Endothelial cell of umbilical vein (primary cell): ENCODE measurements around the gene ARPP19. TPM values are rescaled to one million over a fixed set of nuclear protein-coding genes. Genes with fewer than 3 reads are reported as not detected.
A peak's percentile ranks its signal among the peaks of the same experiment; 100 is the strongest.

ENCODE experiments used
- BruUV-seq: library from RNA; stranded (reverse); fragments of 400-500 nt; replicated peaks from 2 replicates; lab custom pipeline; 2021; lab: Mats Ljungman, UMichigan
- CTCF ChIA-PET: fragments of 300-600, 350-600 bp; sonication (Branson Sonifier 250); formaldehyde crosslinking; loops from one replicate; lab custom pipeline; 2021; ENCODE audit warnings: antibody characterized with exemption, inconsistent platforms; lab: Charles Lee
- POLR2A ChIA-PET: fragments of 300-600, 350-600 bp; sonication (Branson Sonifier 250); formaldehyde crosslinking; loops from one replicate; lab custom pipeline; 2021; ENCODE audit warnings: antibody characterized with exemption, inconsistent platforms; lab: Charles Lee
- DNase-seq: peaks from one replicate; pipeline ENCODE4 v3.0.0-alpha.2; 2011; ENCODE audit warnings: low read depth, low spot score
- FAIRE-seq: peaks from 2 replicates; lab custom pipeline; 2011; peaks lifted over from hg19 to GRCh38; lab: Jason Lieb, UNC
- H2AFZ ChIP-seq: 2 replicates; pipeline ENCODE4 v1.6.0; 2012; ENCODE audit warnings: low read depth, low read length, control low read depth, inconsistent platforms
- H3K27ac ChIP-seq: 2 replicates; pipeline ENCODE4 v1.5.1; 2011; ENCODE audit warnings: low read depth, mild to moderate bottlenecking, control low read depth, low read length, moderate library complexity; ENCODE audit not compliant: insufficient read depth
- H3K27me3 ChIP-seq, 2 experiments: 2 replicates each; pipeline versions ENCODE4 v1.6.0 to v1.6.1; 2011; ENCODE audit warnings: low read length in 2 of 2, mixed read lengths in 1 of 2; ENCODE audit not compliant: control insufficient read depth in 2 of 2, insufficient read depth in 2 of 2
- H3K36me3 ChIP-seq, 2 experiments: 2 replicates in 1 of 2; 3 replicates in 1 of 2; pipeline ENCODE4 v1.5.1; 2011; ENCODE audit warnings: low read length in 2 of 2, mild to moderate bottlenecking in 1 of 2, moderate library complexity in 1 of 2; ENCODE audit not compliant: control insufficient read depth in 2 of 2, insufficient read depth in 2 of 2; ENCODE audit errors: extremely low read depth in 1 of 2
- H3K4me1 ChIP-seq: 3 replicates; pipeline ENCODE4 v1.5.1; 2011; ENCODE audit warnings: mild to moderate bottlenecking, low read length; ENCODE audit not compliant: control insufficient read depth, insufficient read depth; ENCODE audit errors: extremely low read depth
- H3K4me2 ChIP-seq: 2 replicates; pipeline ENCODE4 v1.6.1; 2011; ENCODE audit warnings: low read length, control low read depth, mixed read lengths; ENCODE audit not compliant: insufficient read depth
- H3K4me3 ChIP-seq, 3 experiments: fragments of 200-600 bp in 1 of 3; sonication (generic), shearing (Covaris generic) in 1 of 3; replicated peaks in 1 of 3; 2 replicates each; pipeline ENCODE4 v1.5.1; 2011 to 2016; ENCODE audit warnings: control low read depth in 3 of 3, low read length in 3 of 3, mild to moderate bottlenecking in 2 of 3, inconsistent platforms in 1 of 3, low read depth in 1 of 3, moderate library complexity in 1 of 3; ENCODE audit not compliant: insufficient read depth in 1 of 3
- H3K79me2 ChIP-seq: 2 replicates; pipeline ENCODE4 v1.6.0; 2012; ENCODE audit warnings: low read length, inconsistent platforms; ENCODE audit not compliant: control insufficient read depth, insufficient read depth
- H3K9ac ChIP-seq: replicated peaks from 2 replicates; pipeline ENCODE3; 2011; ENCODE audit warnings: low read length, control low read depth; ENCODE audit not compliant: insufficient read depth; ENCODE audit errors: extremely low read depth
- H3K9me1 ChIP-seq: replicated peaks from 3 replicates; pipeline ENCODE4 v1.6.0; 2011; ENCODE audit warnings: mild to moderate bottlenecking, low read length; ENCODE audit not compliant: control insufficient read depth, insufficient read depth; ENCODE audit errors: extremely low read depth
- H3K9me3 ChIP-seq: replicated peaks from 2 replicates; pipeline ENCODE4 v1.5.1; 2012; ENCODE audit warnings: low read length, inconsistent platforms; ENCODE audit not compliant: control insufficient read depth, insufficient read depth
- H4K20me1 ChIP-seq: replicated peaks from 2 replicates; pipeline ENCODE3; 2011; ENCODE audit warnings: mild to moderate bottlenecking, low read length; ENCODE audit not compliant: control insufficient read depth, insufficient read depth; ENCODE audit errors: extremely low read depth
- CTCF ChIP-seq, 2 donors: IDR thresholded peaks; 1 replicate in 1 of 2; 2 replicates in 1 of 2; pipeline ENCODE4 v1.5.1; 2011; ENCODE audit warnings: low read length in 2 of 2, mild to moderate bottlenecking in 2 of 2, moderate library complexity in 2 of 2, control low read depth in 1 of 2, inconsistent platforms in 1 of 2, low read depth in 1 of 2; ENCODE audit not compliant: insufficient read depth in 1 of 2; ENCODE audit errors: extremely low read depth in 1 of 2
- EZH2 ChIP-seq: IDR thresholded peaks from 2 replicates; pipeline ENCODE4 v1.6.1; 2012; ENCODE audit warnings: borderline replicate concordance, low read depth, mild to moderate bottlenecking, moderate library complexity, low read length, inconsistent platforms; ENCODE audit not compliant: severe bottlenecking
- FOS ChIP-seq: IDR thresholded peaks from 2 replicates; pipeline ENCODE4 v1.6.1; 2011; ENCODE audit warnings: mild to moderate bottlenecking, low read length, moderate library complexity, borderline replicate concordance; ENCODE audit not compliant: insufficient read depth
- GATA2 ChIP-seq: IDR thresholded peaks from 2 replicates; pipeline ENCODE4 v1.7.0; 2011; ENCODE audit warnings: low read depth, mild to moderate bottlenecking, moderate library complexity, mixed read lengths, low read length; ENCODE audit not compliant: insufficient read length, insufficient read depth
- MYC ChIP-seq: IDR thresholded peaks from one replicate; pipeline ENCODE4 v1.6.1; 2011; ENCODE audit warnings: mild to moderate bottlenecking, low read depth, low read length
- POLR2A ChIP-seq: IDR thresholded peaks from 2 replicates; pipeline ENCODE4 v1.6.1; 2012; ENCODE audit warnings: low read depth, mild to moderate bottlenecking, control low read depth, low read length
- dilution Hi-C: fragments of 300-500 bp; cut with MboI; formaldehyde crosslinking; loops from one replicate; pipeline ENCODE4 v1.15.0; 2019; ENCODE audit warnings: low sequenced_read_pairs; ENCODE audit not compliant: extremely low pct_ligation_motif_present
- intact Hi-C: fragments of 100-400 bp; cut with micrococcal nuclease; formaldehyde crosslinking; loops from one replicate; pipeline ENCODE4 v1.10.0; 2022
- polyA plus RNA-seq, 4 experiments: library from polyadenylated mRNA; depleted of rRNA in 3 of 4; stranded (reverse) in 3 of 4; unstranded in 1 of 4; fragments of >200 nt; gene quantifications; 2 replicates each; pipeline versions ENCODE4 v1.2.1 to v1.2.3, GENCODE V29; 2011 to 2012; ENCODE audit warnings: missing spikeins in 1 of 4
- total RNA-seq: library from RNA; stranded (reverse); gene quantifications from 2 replicates; pipeline ENCODE4 v1.2.3, GENCODE V29; 2021

ARPP19 gene
- total and polyA plus RNA-seq, 2 donors (not counting 3 experiments of a cell fraction or from before 2014, with no cell fraction given) = 47.1 to 191 TPM

GRCh38 chr15:52523192-52523591 is 45.6 kb downstream of the ARPP19 start:
- peaks cover 97% of the 10 kb centered on the region for H3K79me2 ChIP-seq
- no peak for FAIRE-seq
- H3K27ac ChIP-seq = no peak overlapping the region
- H4K20me1 ChIP-seq = peaks cover 5% of the 10 kb centered on the region
- ChIA-PET POLR2A (interaction anchor here (0.6 kb wide), 1 partner anchor 41 kb away, joined by 3 read pairs; no protein-coding TSS in a partner anchor), CTCF (interaction anchor here (1.1 to 1.9 kb wide), 4 partner anchors 8 to 60 kb away, joined by 4 to 8 read pairs (median 6); no protein-coding TSS in a partner anchor)
- TF ChIP-seq MYC (no peak), FOS (no peak), CTCF (IDR thresholded peaks at IDR 0.05; ENCODE audit: extremely low read depth in 1 of 2, insufficient read depth in 1 of 2, low read depth in 1 of 2, low read length in 2 of 2) (no peak), GATA2 (no peak), POLR2A (no peak), EZH2 (no peak)
- no peak overlapping the region for H2AFZ ChIP-seq
- intact Hi-C loops = no loop called here
- H3K4me2 ChIP-seq = no peak overlapping the region
- dilution Hi-C loops = no loop called here
- peaks cover 14% of the 10 kb centered on the region for H3K4me1 ChIP-seq
- BruUV-seq = no TSS peak
- H3K36me3 ChIP-seq = no peaks in the 10 kb centered on the region
- H3K9me1 ChIP-seq = no peaks in the 10 kb centered on the region
- H3K9me3 ChIP-seq = no peaks in the 10 kb centered on the region
- DNase-seq = peak; percentile 76
- no peak overlapping the region for H3K9ac ChIP-seq
- H3K4me3 ChIP-seq = no peak overlapping the region
- no peaks in the 10 kb centered on the region for H3K27me3 ChIP-seq

- Histone ChIP-seq H3K9me3 (no peaks in the 10 kb centered on the region), H3K4me1 (peaks cover 7% of the 10 kb centered on the region), H3K9me1 (no peaks in the 10 kb centered on the region), H3K27ac (no peak overlapping the region), H3K36me3 (no peaks in the 10 kb centered on the region), H3K4me2 (no peak overlapping the region), H2AFZ (no peak overlapping the region), H3K4me3 (no peak overlapping the region), H3K9ac (no peak overlapping the region), H3K27me3 (no peaks in the 10 kb centered on the region), H4K20me1 (peaks cover 2% of the 10 kb centered on the region), H3K79me2 (peaks cover 97% of the 10 kb centered on the region)
- ChIA-PET CTCF (no interaction called here), POLR2A (no interaction called here)
- DNase-seq = no peak
- dilution Hi-C loops = no loop called here
- BruUV-seq = no TSS peak
- TF ChIP-seq FOS = no peak
- no peak for FAIRE-seq
- intact Hi-C loops = no loop called here
Measured at GRCh38 chr15:52521682-52522081, 47.1 kb downstream of the ARPP19 start.
